Calu3 (cell line): Measurements from ENCODE around the gene RAI1. TPM values are rescaled to one million over a fixed set of nuclear protein-coding genes. Genes with fewer than 3 reads are reported as not detected.

ENCODE experiments used
- BruUV-seq: library from RNA; stranded (reverse); fragments of 400-500 nt; replicated peaks from 2 replicates; lab custom pipeline; 2021; lab: Mats Ljungman, UMichigan
- CTCF ChIA-PET: fragments of 300-600 bp; sonication (Branson Sonifier 250); formaldehyde crosslinking; loops from one replicate; lab custom pipeline; 2022; ENCODE audit warnings: antibody characterized with exemption; lab: Charles Lee
- DNase-seq: peaks from one replicate; pipeline ENCODE4 v3.0.0; 2022
- H3K27ac Mint-ChIP-seq: one replicate; pipeline ENCODE4 v1.8.0; 2022; ENCODE audit warnings: mixed read lengths; ENCODE audit not compliant: unreplicated experiment
- H3K27me3 Mint-ChIP-seq: one replicate; pipeline ENCODE4 v1.8.0; 2022; ENCODE audit warnings: mixed read lengths; ENCODE audit not compliant: unreplicated experiment
- H3K36me3 Mint-ChIP-seq: one replicate; pipeline ENCODE4 v1.8.0; 2022; ENCODE audit warnings: mild to moderate bottlenecking, moderate library complexity, mixed read lengths; ENCODE audit not compliant: insufficient read depth, unreplicated experiment
- H3K4me1 Mint-ChIP-seq: one replicate; pipeline ENCODE4 v1.8.0; 2022; ENCODE audit warnings: mild to moderate bottlenecking, low read depth, mixed read lengths; ENCODE audit not compliant: unreplicated experiment
- H3K4me3 Mint-ChIP-seq: one replicate; pipeline ENCODE4 v1.8.0; 2022; ENCODE audit warnings: mild to moderate bottlenecking, low read depth, moderate library complexity, mixed read lengths; ENCODE audit not compliant: unreplicated experiment
- H3K9me3 Mint-ChIP-seq: one replicate; pipeline ENCODE4 v1.8.0; 2022; ENCODE audit warnings: low read depth, mixed read lengths; ENCODE audit not compliant: unreplicated experiment
- intact Hi-C: fragments of 100-400 bp; cut with micrococcal nuclease; formaldehyde crosslinking; loops from one replicate; pipeline ENCODE4 v1.10.0; 2022; ENCODE audit not compliant: unreplicated experiment
- total RNA-seq: library from RNA; stranded (reverse); gene quantifications from 2 replicates; pipeline ENCODE4 v1.2.3, GENCODE V29; 2022
- TF ChIP-seq, protein P1 (sequence below): fragments of 200-600 bp; IDR thresholded peaks from one replicate; pipeline ENCODE4 v1.8.0; 2022; ENCODE audit warnings: antibody characterized with exemption; ENCODE audit not compliant: unreplicated experiment

The RAI1 gene
- total RNA-seq, 1 experiment from 2014 or later = 38.0 TPM

DNA sequence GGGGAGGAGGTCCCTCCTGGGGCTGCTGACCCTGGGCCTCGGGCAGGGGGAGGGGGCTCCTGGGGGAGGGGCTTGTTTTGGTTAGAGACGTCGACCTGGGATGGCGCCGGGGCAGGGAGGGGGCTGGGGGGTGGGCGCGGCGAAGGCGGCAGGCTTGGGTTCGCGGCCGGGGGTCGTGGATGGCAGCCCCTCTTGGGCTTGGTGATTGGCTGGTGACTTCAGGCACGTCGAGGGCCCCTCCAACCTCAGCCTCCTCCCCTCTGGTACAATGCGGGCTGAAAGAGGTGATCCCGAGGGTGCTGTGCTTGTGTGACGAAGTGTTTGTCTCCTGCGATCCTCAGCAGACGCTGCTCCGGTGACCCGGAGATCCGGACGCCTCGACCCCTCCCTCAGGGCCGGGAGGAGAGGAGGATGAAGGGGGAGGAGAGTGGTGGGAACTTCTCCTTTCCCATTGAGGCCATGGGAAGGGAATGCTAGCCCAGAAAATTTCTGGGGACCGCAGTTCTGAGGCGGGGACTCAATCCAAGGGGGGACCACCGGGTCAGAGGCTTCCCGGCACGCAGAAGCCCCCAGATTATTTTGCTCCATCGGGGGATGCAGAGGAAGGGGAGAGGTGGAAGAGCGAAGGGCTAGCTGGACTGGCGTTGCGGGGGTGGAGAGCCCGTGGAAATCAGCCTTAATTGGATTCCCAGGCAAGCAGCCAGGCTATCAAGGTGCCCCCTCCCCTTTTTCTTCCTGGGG lies 43.9 kb downstream of the RAI1 start:
- peaks cover 49% of the 10 kb centered on the region for H3K4me1 Mint-ChIP-seq

DNA sequence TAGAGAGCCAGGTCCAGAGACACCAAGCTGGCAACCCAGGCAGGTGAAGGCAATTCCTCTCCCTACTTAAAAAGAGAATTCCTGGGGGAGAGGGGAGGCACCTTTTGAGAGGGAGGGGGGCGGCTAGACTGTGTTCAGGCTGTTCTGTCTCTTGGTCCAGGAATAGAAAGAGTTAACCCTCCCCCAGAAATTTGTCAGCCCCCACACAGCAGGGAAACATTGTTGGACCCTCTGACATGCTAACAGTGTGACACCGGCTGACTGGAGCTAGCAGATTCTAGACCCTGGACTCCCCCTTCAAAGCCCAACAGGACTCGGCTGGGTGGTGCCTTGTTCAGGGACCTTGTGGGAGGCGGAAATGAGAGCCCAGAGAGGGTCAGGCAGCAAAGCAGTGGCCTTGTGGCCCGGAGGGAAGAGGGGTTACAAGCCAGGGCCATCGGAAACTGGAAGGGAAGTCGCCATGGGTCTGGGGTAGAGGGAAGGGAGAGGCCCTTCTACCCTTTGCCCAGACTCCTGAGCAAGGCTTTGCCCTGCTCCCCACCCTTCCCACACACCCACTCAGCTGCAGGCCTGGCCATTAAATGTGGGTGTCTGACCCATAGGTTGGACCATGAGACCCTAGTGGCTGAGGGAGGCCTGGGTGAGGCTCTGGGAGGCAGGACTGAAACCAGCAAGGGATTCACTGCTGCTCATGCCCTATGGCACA lies 44.6 kb downstream of the RAI1 start:
- BruUV-seq = no TSS peak
- Mint-ChIP-seq H3K4me3 (no peak overlapping the region), H3K9me3 (no peaks in the 10 kb centered on the region), H3K27me3 (no peaks in the 10 kb centered on the region), H3K36me3 (peaks cover 40% of the 10 kb centered on the region), H3K4me1 (peaks cover 44% of the 10 kb centered on the region), H3K27ac (no peak overlapping the region)
- intact Hi-C loops = no loop called here
- TF ChIP-seq, protein P1, sequence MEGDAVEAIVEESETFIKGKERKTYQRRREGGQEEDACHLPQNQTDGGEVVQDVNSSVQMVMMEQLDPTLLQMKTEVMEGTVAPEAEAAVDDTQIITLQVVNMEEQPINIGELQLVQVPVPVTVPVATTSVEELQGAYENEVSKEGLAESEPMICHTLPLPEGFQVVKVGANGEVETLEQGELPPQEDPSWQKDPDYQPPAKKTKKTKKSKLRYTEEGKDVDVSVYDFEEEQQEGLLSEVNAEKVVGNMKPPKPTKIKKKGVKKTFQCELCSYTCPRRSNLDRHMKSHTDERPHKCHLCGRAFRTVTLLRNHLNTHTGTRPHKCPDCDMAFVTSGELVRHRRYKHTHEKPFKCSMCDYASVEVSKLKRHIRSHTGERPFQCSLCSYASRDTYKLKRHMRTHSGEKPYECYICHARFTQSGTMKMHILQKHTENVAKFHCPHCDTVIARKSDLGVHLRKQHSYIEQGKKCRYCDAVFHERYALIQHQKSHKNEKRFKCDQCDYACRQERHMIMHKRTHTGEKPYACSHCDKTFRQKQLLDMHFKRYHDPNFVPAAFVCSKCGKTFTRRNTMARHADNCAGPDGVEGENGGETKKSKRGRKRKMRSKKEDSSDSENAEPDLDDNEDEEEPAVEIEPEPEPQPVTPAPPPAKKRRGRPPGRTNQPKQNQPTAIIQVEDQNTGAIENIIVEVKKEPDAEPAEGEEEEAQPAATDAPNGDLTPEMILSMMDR = no peak
- DNase-seq = no peak
- CTCF ChIA-PET = no interaction called here

More for the DNA sequence above, 43.9 kb downstream of the RAI1 start:
- H3K36me3 Mint-ChIP-seq = peaks cover 40% of the 10 kb centered on the region
- TF ChIP-seq, protein P1 = no peak
- H3K4me3 Mint-ChIP-seq = no peak overlapping the region
- intact Hi-C loops = no loop called here
- no peak for DNase-seq
- H3K27me3 Mint-ChIP-seq = no peaks in the 10 kb centered on the region
- CTCF ChIA-PET = no interaction called here
- H3K27ac Mint-ChIP-seq = no peak overlapping the region
- no peaks in the 10 kb centered on the region for H3K9me3 Mint-ChIP-seq
- BruUV-seq = no TSS peak

DNA sequence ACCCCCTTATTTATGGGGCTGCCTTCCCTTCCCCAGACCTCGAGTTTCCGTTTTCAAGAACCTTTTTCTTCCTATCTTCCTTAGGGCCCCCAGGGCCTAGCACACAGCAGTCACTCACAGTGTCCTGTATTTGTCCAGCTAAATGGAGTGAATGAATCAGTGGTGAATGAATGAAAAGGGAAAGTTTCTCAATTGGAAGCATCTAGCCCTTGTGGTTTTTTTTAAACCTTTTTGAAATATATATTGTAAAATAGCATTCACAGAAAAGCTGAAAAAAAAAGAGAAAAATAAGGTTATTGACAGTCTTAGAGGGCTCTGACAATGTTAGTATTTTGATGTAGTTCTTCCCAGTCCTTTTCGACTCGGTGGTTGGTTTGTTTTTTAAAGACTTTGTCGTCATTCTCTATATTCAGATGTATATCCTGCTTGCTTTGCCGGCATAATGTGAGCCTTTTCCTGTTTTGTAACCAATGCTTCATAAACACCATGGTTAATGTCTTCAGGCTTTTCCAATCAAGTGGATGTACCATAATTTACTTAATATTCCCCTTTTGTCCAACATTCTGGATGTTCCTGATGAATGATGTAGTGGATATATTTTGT lies 45.3 kb downstream of the RAI1 start:
- no peak for DNase-seq
- Mint-ChIP-seq H3K9me3 (no peaks in the 10 kb centered on the region), H3K4me1 (peaks cover 37% of the 10 kb centered on the region), H3K36me3 (peaks cover 35% of the 10 kb centered on the region), H3K27ac (no peak overlapping the region), H3K27me3 (no peaks in the 10 kb centered on the region), H3K4me3 (no peak overlapping the region)
- TF ChIP-seq, protein P1 = no peak
- BruUV-seq = no TSS peak
- CTCF ChIA-PET = no interaction called here
- intact Hi-C loops = no loop called here

DNA sequence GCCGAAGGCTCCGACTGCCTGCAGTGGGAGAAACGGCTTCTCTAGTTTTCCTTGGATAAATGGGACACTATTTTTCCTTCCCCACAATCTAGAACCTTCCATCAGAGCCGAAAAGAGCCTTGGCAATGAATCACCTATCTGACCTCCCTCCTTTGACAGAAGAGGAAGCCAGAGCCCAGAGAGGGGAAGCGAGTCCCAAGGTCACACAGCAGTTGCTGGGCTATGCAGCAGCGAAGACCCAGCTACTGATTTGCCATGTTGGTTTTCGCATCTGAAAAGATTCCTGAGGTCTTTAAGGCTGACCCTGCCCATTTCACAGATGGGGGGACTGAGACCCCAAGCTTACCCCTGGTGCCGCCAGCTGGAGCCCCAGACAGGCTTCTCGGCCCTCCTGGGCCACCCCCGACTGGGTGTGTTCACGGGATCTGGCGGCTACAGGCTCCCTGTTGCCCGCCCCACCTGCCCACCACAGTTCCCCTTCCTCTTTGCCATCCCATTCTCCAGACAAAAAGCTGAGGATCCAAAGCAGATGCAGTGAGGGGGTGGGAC lies 45.9 kb downstream of the RAI1 start:
- H3K4me3 Mint-ChIP-seq = no peak overlapping the region
- TF ChIP-seq, protein P1 = no peak
- no peaks in the 10 kb centered on the region for H3K9me3 Mint-ChIP-seq
- H3K4me1 Mint-ChIP-seq = peaks cover 37% of the 10 kb centered on the region
- no peaks in the 10 kb centered on the region for H3K27me3 Mint-ChIP-seq
- peaks cover 30% of the 10 kb centered on the region for H3K36me3 Mint-ChIP-seq
- CTCF ChIA-PET = no interaction called here
- H3K27ac Mint-ChIP-seq = peak overlapping the region; percentile 50
- DNase-seq = no peak
- BruUV-seq = no TSS peak
- intact Hi-C loops = no loop called here
